SK-N-MC (cell line): ENCODE measurements around the gene CLASRP.

Experiments
- DNase-seq: peaks from one replicate; pipeline ENCODE4 v3.0.0-alpha.2; 2011; ENCODE audit warnings: low read depth, low spot score
- H3K27ac ChIP-seq: fragments of 200-600 bp; sonication (generic); 2 replicates; pipeline ENCODE4 v1.5.1; 2016; ENCODE audit warnings: mixed run types
- H3K36me3 ChIP-seq: fragments of 200-600 bp; sonication (generic); 2 replicates; pipeline ENCODE4 v1.6.1; 2017; ENCODE audit warnings: antibody characterized with exemption, low read length, mixed read lengths; ENCODE audit not compliant: insufficient read depth
- H3K4me3 ChIP-seq: fragments of 200-600 bp; sonication (generic); 2 replicates; pipeline ENCODE4 v1.5.1; 2016
- H3K9ac ChIP-seq: fragments of 200-600 bp; sonication (generic); 2 replicates; pipeline ENCODE4 v1.8.0; 2017; ENCODE audit warnings: mixed run types, mixed read lengths; ENCODE audit not compliant: insufficient read length
- H3K9me3 ChIP-seq: fragments of 200-600 bp; sonication (generic); 2 replicates; pipeline ENCODE4 v1.6.1; 2017; ENCODE audit warnings: low read depth, mild to moderate bottlenecking, antibody characterized with exemption, low read length, moderate library complexity, mixed read lengths
- EZH2 ChIP-seq: fragments of 200-600 bp; sonication (generic); IDR thresholded peaks from one replicate; pipeline ENCODE4 v1.6.1; 2017; ENCODE audit warnings: antibody characterized with exemption
- FOXP2 ChIP-seq: optimal IDR thresholded peaks from 2 replicates; pipeline ENCODE3; 2011; ENCODE audit warnings: mild to moderate bottlenecking, moderate library complexity; ENCODE audit not compliant: insufficient read depth; ENCODE audit errors: extremely low read length, control extremely low read depth
- POLR2AphosphoS5 ChIP-seq: IDR thresholded peaks from 2 replicates; pipeline ENCODE4 v1.6.1; 2012; ENCODE audit warnings: mild to moderate bottlenecking, low read depth, low read length, borderline replicate concordance

Gene CLASRP

GRCh38 chr19:45051929-45052579 is 13.2 kb downstream of the CLASRP start:
- H3K9me3 ChIP-seq, result no peaks in the 10 kb centered on the region
- no peak for DNase-seq
- no peak for TF ChIP-seq FOXP2
- TF ChIP-seq EZH2, result no peak
- TF ChIP-seq POLR2AphosphoS5, result no peak
- peaks cover 39% of the 10 kb centered on the region; the same call in 1 of the 2 replicates for H3K36me3 ChIP-seq
- H3K4me3 ChIP-seq, result no peak overlapping the region
- H3K27ac ChIP-seq, result no peak overlapping the region
- H3K9ac ChIP-seq, result no peak overlapping the region

GRCh38 chr19:45056831-45057230 is 18.0 kb downstream of the CLASRP start:
- H3K4me3 ChIP-seq, result no peak overlapping the region
- H3K9me3 ChIP-seq, result no peaks in the 10 kb centered on the region
- peaks cover 76% of the 10 kb centered on the region for H3K36me3 ChIP-seq
- TF ChIP-seq EZH2 (no peak), POLR2AphosphoS5 (no peak), FOXP2 (no peak)
- no peak for DNase-seq
- H3K9ac ChIP-seq, result no peak overlapping the region
- H3K27ac ChIP-seq, result no peak overlapping the region

- Histone ChIP-seq H3K27ac (no peak overlapping the region), H3K4me3 (no peak overlapping the region), H3K9me3 (no peaks in the 10 kb centered on the region), H3K9ac (no peak overlapping the region), H3K36me3 (peaks cover 77% of the 10 kb centered on the region)
- DNase-seq, result no peak
- TF ChIP-seq FOXP2, result no peak
- TF ChIP-seq EZH2, result no peak
- TF ChIP-seq POLR2AphosphoS5, result no peak
These were observed 18.6 kb downstream of the CLASRP start for GRCh38 chr19:45057444-45057843.

GRCh38 chr19:45058622-45059159 is 19.8 kb downstream of the CLASRP start:
- H3K9me3 ChIP-seq, result no peaks in the 10 kb centered on the region
- peaks cover 76% of the 10 kb centered on the region for H3K36me3 ChIP-seq
- H3K9ac ChIP-seq, result no peak overlapping the region
- no peak overlapping the region for H3K27ac ChIP-seq
- no peak for DNase-seq
- TF ChIP-seq POLR2AphosphoS5 (no peak), FOXP2 (no peak), EZH2 (no peak)
- no peak overlapping the region for H3K4me3 ChIP-seq

GRCh38 chr19:45059258-45059965 is 20.6 kb downstream of the CLASRP start:
- H3K4me3 ChIP-seq, result no peak overlapping the region
- H3K36me3 ChIP-seq, result peaks cover 77% of the 10 kb centered on the region
- TF ChIP-seq EZH2 (no peak), FOXP2 (no peak), POLR2AphosphoS5 (no peak)
- H3K27ac ChIP-seq, result no peak overlapping the region
- no peaks in the 10 kb centered on the region for H3K9me3 ChIP-seq
- no peak for DNase-seq
- H3K9ac ChIP-seq, result no peak overlapping the region

GRCh38 chr19:45061965-45062364 is 23.1 kb downstream of the CLASRP start:
- TF ChIP-seq POLR2AphosphoS5 (no peak), FOXP2 (no peak), EZH2 (no peak)
- H3K27ac ChIP-seq, result no peak overlapping the region
- H3K4me3 ChIP-seq, result no peak overlapping the region
- DNase-seq, result no peak
- no peaks in the 10 kb centered on the region for H3K9me3 ChIP-seq
- peaks cover 68% of the 10 kb centered on the region for H3K36me3 ChIP-seq
- no peak overlapping the region for H3K9ac ChIP-seq

- TF ChIP-seq FOXP2 (no peak), EZH2 (no peak), POLR2AphosphoS5 (no peak)
- DNase-seq, result no peak
- Histone ChIP-seq H3K9ac (no peak overlapping the region), H3K27ac (no peak overlapping the region), H3K4me3 (no peak overlapping the region), H3K36me3 (peaks cover 63% of the 10 kb centered on the region), H3K9me3 (no peaks in the 10 kb centered on the region)
These were observed 25.3 kb downstream of the CLASRP start for GRCh38 chr19:45063851-45064801.

GRCh38 chr19:45066921-45067661 is 28.2 kb downstream of the CLASRP start:
- Histone ChIP-seq H3K9me3 (no peaks in the 10 kb centered on the region), H3K9ac (no peak overlapping the region), H3K4me3 (no peak overlapping the region), H3K36me3 (peaks cover 51% of the 10 kb centered on the region), H3K27ac (no peak overlapping the region)
- DNase-seq, result no peak
- no peak for TF ChIP-seq FOXP2
- TF ChIP-seq POLR2AphosphoS5, result no peak
- no peak for TF ChIP-seq EZH2
